Measurements from ENCODE around the gene SLC25A33.
"Not testable (repeated sequence)": the region's sequence is repeated elsewhere in the genome, so short reads cannot be mapped to it uniquely, and the experiment has no call there.

SLC25A33 gene, protein sequence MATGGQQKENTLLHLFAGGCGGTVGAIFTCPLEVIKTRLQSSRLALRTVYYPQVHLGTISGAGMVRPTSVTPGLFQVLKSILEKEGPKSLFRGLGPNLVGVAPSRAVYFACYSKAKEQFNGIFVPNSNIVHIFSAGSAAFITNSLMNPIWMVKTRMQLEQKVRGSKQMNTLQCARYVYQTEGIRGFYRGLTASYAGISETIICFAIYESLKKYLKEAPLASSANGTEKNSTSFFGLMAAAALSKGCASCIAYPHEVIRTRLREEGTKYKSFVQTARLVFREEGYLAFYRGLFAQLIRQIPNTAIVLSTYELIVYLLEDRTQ

GRCh38 chr1:9539165-9539828, at the start of gene SLC25A33:
TSS of gene SLC25A33 (plus strand) at chr1:9539465. CDS start at chr1:9539692, 227 bp downstream.
- peak within 1 kb of the TSS; percentile 78 for H3K4me3 ChIP-seq (ENCODE audit: low read depth, low read length)

DNA sequence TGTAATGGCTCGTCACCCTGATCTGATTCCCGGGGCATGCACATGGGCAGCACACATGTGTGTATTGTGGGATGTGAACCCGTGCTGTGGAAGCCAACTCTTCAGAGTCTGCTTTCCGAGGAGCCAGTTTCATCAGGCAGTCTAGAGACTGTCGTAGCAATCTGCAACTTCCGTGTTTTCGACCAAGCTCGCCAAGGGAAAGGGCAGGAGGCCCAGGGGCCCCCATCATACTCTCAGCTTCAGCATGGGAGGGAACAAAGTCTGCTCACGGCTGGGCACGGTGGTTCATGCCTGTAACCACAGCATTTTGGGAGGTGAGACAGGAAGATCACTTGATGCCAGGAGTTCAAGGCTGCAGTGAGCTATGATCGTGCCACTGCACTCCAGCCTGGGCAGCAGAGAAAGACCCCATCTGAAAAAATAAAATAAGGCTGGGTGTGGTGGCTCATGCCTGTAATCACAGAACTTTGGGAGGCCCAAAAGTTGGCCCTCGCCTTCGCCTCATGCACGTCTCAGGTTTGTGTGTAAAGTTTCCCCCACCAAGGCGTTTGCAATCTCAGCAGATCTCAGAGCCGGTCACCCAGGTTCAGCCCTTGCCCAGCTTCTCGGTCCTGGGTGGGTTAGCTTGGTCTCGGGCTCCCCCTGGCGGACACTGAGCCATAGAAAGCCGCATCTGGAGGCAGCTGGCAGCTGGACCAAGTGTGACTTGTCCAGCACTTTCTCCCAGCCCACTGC, 48.5 kb upstream of the SLC25A33 start:
- DNase-seq (ENCODE audit: low read depth), result peak; percentile 36
- H3K4me3 ChIP-seq (ENCODE audit: low read depth, low read length), result no peak overlapping the region

More at GRCh38 chr1:9539165-9539828, at the start of gene SLC25A33:
- DNase-seq (ENCODE audit: low read depth), result peak; percentile 89

DNA sequence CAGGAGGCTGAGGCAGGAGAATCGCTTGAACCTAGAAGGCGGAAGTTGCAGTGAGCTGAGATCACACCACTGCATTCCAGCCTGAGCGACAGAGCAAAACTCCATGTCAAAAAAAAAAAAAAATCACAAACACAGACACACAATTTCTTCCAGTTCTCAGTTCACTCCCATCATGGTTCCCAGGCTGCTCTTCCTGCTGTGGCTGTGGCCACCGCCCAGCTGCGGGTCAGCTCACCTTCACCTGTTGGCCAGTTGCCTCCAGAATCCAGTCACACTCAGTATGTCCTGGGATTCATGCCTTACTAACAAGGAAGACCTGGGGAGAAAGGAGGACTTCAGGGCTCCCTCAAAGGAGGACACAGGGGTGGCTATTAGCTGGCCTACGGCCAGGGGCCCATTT, 45.9 kb upstream of the SLC25A33 start:
- DNase-seq (ENCODE audit: low read depth), result no peak
- H3K4me3 ChIP-seq (ENCODE audit: low read depth, low read length), result no peak overlapping the region

DNA sequence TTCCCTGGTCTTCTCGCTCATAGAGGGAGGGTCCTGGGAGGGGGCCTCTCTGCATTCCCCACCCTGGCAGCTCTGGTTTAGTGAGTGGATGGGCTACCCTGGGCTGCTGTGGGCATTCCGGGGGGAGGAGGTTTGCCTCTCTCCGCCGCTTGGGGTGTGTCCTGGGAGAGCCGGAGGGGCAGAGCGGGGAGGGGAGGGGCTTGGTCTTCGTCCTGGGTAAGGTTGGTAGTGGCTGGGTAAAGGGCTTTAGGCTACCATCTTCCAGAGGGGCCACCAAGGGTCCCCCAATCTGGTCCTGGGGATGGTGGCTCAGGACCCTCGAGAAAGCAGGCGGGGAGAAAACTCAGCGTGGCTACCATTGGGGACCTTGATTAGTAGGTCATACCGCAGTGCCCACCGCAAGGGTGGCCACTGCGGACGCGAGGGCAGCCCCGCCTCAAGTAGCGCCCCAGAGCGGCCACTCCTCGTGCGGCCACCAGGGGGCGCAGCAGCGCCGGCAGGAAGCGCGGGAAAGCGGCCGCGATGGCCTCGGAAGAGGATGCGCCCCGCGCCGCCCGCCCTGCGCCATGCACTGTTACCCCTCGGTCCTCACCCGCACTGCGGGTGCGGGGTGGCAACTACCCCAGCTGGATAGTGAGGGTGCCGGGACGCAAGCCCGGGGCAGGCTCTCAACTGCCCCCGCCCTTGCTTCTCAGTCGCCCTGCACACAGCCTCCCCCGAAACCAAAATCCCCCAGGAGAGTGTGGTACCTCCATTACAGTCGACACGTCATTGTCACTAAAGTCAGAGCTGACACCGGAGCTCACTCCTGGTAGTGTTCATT, 44.1 kb upstream of the SLC25A33 start:
- H3K4me3 ChIP-seq (ENCODE audit: low read depth, low read length), result peak overlapping the region; percentile 37

DNA sequence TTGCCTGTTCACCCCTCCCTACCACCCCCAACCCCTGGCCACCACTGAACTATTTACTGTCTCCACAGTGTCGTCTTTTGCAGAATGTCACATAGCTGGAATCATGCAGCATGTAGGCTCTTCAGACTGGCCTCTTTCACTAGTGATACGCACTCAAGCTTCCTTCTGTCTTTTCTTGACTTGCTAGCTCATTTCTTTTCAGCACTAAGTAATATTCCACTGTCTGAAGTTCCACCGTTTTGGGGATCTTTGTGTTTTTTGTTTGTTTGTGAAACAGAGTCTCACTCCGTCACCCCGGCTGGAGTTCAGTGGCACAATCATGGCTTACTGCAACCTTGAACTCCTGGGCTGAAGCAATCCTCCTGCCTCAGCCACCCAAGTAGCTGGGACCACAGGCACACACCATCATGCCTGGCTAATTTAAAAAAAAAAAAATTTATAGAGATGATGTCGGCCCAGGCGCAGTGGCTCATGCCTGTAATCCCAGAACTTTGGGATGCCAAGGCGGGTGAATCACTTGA, 43.4 kb upstream of the SLC25A33 start:
- H3K4me3 ChIP-seq (ENCODE audit: low read depth, low read length), result no peak overlapping the region
- no peak for DNase-seq (ENCODE audit: low read depth)

More for the DNA sequence above, 44.1 kb upstream of the SLC25A33 start:
- no peak for DNase-seq (ENCODE audit: low read depth)

- no peak for DNase-seq (ENCODE audit: low read depth)
- H3K4me3 ChIP-seq (ENCODE audit: low read depth, low read length), result no peak overlapping the region
These were observed 38.2 kb upstream of the SLC25A33 start for GRCh38 chr1:9500756-9501754.

DNA sequence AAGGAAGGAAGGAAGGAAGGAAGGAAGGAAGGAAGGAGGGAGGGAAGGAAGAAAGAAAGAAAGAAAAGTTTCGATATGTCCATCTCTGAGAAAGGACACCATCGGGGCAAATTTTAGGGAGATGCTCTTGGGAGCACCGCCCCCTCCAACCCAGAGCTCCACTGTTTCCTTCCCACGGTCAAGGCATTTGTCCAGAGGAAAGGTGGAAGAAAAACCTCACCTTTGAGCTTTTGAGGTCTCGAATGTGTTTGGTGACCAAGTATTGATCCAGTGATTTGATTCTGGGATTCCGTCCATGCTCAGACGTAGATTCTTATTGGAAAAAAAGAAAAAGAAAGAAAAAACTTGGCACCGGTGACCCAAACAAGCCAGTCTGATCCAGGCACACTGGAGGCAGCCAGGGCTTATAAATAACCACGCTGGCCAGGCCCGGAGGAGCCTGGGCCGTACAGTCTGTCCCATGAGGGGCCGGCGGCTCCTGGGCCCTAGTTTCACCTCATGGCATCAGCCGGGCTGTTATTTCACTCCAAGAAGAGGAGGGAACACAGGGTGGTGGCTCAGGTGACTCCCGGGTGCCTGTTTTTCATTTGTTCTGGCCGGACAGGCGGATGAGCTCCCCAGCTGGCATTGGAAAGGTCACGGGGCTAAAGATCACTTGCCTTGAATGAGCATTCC, 36.1 kb upstream of the SLC25A33 start:
- no peak overlapping the region for H3K4me3 ChIP-seq (ENCODE audit: low read depth, low read length)
- no peak for DNase-seq (ENCODE audit: low read depth)

DNA sequence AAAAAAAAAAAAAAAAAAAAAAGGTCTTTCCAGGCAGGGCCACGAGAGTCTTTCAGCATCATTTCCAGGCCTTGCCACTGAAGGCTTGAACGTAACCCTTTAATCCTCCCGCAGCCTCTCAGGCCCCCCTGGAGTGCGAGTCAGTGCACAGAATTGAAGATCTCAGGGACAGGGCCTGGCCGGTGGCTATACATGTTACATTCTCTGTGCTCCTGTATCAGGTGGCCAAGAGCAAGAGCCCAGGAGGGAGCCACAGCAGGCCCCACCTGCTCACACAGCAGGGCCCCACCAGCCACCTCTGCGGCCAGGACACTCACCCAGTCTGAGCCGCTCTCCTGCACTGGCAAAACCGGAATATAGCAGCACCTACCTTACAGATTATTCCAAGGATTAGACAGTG, 34.1 kb upstream of the SLC25A33 start:
- H3K4me3 ChIP-seq (ENCODE audit: low read depth, low read length), result no peak overlapping the region
- no peak for DNase-seq (ENCODE audit: low read depth)

- H3K4me3 ChIP-seq (ENCODE audit: low read depth, low read length), result no peak overlapping the region
- DNase-seq (ENCODE audit: low read depth), result no peak
These were observed 32.4 kb upstream of the SLC25A33 start for GRCh38 chr1:9506901-9507300.

- DNase-seq (ENCODE audit: low read depth), result no peak
- H3K4me3 ChIP-seq (ENCODE audit: low read depth, low read length), result no peak overlapping the region
These were observed 29.1 kb upstream of the SLC25A33 start for GRCh38 chr1:9510130-9510529.

- H3K4me3 ChIP-seq (ENCODE audit: low read depth, low read length); DNase-seq (ENCODE audit: low read depth): not testable (repeated sequence)
These were observed 23.7 kb upstream of the SLC25A33 start for GRCh38 chr1:9515550-9515949.

- DNase-seq (ENCODE audit: low read depth), result no peak
- no peak overlapping the region for H3K4me3 ChIP-seq (ENCODE audit: low read depth, low read length)
These were observed 20.7 kb upstream of the SLC25A33 start for GRCh38 chr1:9518454-9518998.

DNA sequence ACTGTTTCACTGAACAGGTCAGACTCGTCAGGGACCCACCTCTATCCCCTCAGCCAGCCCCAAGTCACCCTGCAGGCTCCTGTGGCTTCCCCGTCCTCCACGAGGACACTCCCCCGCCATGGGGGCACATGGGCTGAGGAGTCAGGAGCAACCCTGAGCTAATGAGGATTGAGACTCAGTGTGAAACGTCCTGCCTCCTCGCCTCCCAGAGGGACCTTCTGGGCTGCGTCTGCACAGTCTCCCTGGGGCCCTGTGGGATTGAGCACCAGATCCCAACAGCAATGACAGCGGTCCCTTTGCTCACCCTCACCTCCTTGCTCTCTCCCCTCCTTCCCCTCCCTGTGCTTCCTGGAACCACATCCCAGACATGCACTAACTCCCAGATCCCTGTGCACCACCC, 18.9 kb upstream of the SLC25A33 start:
- no peak for DNase-seq (ENCODE audit: low read depth)
- H3K4me3 ChIP-seq (ENCODE audit: low read depth, low read length), result no peak overlapping the region

DNA sequence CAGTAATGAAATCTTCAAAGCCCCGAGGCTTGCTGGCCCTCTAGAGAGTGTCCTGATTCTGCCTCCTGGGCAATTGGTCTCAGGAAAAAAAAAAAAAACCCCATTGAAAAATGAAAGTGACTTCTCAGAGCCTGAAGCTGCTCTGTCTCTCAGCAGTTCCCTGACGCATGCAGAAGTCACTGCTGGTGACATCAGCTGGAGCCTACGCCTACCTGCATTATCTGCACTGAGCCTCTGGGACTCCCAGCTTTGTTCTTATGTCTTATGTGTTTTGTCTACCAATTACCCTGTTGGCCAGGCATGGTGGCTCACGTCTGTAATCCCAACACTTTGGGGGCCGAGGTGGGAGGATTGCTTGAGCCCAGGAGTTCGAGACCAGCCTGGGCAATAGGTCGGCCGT, 10.1 kb upstream of the SLC25A33 start:
- H3K4me3 ChIP-seq (ENCODE audit: low read depth, low read length), result no peak overlapping the region
- no peak for DNase-seq (ENCODE audit: low read depth)

DNA sequence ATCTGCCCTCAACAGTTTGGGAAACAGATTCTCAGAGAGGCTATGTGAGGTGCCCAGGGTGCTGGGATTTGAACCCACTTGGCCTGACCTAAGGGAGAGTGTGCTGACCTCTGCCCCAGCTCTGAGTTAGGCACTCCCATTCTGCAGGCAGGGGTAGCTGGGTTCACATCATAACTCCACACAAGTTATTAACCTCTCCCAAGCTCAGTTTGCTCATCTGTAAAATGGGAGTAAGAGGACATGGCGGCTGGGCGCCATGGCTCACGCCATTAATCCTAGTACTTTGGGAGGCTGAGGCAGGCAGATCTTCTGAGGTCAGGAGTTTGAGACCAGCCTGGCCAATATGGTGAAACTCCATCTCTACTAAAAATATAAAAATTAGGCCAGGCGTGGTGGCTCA, 8.9 kb upstream of the SLC25A33 start:
- DNase-seq (ENCODE audit: low read depth), result no peak
- no peak overlapping the region for H3K4me3 ChIP-seq (ENCODE audit: low read depth, low read length)

GRCh38 chr1:9534953-9535352, 4.3 kb upstream of the SLC25A33 start:
- no peak overlapping the region for H3K4me3 ChIP-seq (ENCODE audit: low read depth, low read length)
- no peak for DNase-seq (ENCODE audit: low read depth)

DNA sequence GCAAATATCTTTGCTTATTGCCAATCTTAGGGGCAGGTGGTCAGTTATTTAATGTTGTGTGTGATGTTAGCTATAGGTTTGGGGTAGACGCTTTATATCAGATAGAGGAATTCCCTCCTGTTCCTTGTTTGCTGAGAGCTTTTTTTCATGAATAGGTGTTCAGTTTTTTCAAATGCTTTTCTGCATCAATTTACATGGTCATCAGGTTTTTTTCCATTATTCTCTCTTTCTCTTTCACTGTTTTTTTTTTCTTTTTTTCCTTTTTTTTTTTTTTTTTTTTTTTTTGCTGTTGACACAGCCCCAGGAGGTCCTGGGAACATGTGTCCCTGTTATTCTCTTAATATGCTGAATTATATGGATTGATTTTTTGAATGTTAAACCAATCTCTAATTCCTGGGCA, 3.0 kb upstream of the SLC25A33 start:
- H3K4me3 ChIP-seq (ENCODE audit: low read depth, low read length), result no peak overlapping the region
- DNase-seq (ENCODE audit: low read depth), result no peak
